Dermis blood vessel endothelial cell (primary cell): ENCODE data around the gene RPL7L1. TPM values are rescaled to one million over a fixed set of nuclear protein-coding genes. Genes with fewer than 3 reads are reported as not detected.
"Not testable (repeated sequence)": the region's sequence is repeated elsewhere in the genome, so short reads cannot be mapped to it uniquely, and the experiment has no call there.

Source experiments
- DNase-seq: peaks from one replicate; pipeline ENCODE4 v3.0.0; 2010
- total RNA-seq: library from RNA; depleted of rRNA; stranded (reverse); fragments of >200 nt; gene quantifications from 2 replicates; pipeline ENCODE4 v1.2.3, GENCODE V29; 2014

The RPL7L1 gene
- total RNA-seq, 1 donor from 2014 or later, result 174 TPM

- DNase-seq, result not testable (repeated sequence)
These were observed 14.8 kb downstream of the RPL7L1 start for GRCh38 chr6:42894041-42894828.

DNA sequence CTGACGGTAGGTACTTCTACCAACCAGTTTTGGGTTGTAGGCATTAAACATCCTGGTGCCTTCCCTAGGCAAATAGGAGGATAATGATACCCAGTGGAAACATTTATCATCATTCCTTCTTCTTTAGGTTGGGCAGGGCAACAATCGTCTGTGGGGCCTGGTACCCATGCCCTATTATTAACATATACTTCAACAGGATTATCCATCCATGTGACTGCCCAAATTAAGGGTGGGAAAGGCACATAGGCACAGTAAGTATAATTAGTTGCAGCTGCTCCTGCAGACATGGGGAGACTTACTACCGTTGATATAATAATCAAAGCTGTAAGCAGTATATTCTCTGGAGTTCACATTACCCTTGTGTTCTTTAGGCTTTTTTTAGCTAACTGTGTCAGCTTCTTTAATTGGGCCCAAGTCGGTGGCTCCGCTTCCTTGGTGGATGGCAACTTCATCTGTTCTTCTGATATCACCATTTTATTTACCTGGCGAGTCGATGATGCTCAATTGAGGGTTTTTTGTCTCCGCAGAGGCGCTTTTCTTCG is 16.8 kb downstream of the RPL7L1 start:
- DNase-seq, result no peak

DNA sequence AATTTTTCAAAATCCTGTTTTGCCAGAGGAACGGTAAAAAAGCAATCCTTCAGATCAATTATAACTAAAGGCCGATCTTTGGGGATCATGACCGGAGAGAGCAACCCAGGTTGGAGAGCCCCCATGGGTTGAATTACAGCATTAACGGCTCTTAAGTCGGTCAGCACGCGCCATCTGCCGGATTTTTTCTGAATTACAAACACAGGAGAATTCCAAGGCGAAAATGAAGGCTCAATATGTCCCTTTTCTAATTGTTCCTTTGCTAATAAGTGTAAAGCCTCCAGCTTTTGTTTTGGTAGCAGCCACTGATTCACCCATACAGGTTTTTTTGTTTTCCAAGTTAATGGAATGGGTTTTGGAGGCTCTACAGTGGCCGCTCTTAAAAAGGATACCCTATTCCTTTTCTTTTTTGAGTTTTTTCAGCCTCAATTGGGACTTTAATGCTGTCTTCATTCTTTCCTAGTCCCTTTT is 19.5 kb downstream of the RPL7L1 start:
- peak; percentile 83 for DNase-seq

GRCh38 chr6:42899871-42900270 is 20.5 kb downstream of the RPL7L1 start:
- peak; percentile 45 for DNase-seq

- DNase-seq, result peak; percentile 91
These were observed 22.1 kb downstream of the RPL7L1 start for GRCh38 chr6:42901538-42901957.

GRCh38 chr6:42902429-42903263 is 23.2 kb downstream of the RPL7L1 start:
- not testable (repeated sequence) for DNase-seq

GRCh38 chr6:42904467-42904866 is 25.1 kb downstream of the RPL7L1 start:
- DNase-seq, result no peak

DNA sequence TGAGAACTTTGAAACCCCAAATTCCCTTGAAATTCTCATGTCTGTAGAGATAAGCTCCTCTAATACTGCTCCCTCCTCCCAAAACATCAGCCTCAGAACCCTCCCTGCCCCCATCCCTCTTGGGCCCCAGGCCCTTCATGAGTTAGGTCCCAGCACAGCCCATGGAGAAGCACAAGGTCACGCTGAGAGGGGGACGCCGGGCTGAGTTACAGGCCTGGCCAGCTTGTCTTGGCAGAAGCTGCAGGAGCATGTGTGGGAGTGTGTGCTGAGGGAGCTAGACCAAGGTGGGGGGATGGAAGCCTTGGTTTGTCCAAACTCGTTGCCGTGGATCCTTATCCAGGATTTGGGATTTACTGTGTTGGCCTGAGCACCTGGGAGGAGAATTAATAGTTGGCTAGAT is 27.9 kb downstream of the RPL7L1 start:
- no peak for DNase-seq

GRCh38 chr6:42909835-42910234 is 30.4 kb downstream of the RPL7L1 start:
- DNase-seq, result no peak

DNA sequence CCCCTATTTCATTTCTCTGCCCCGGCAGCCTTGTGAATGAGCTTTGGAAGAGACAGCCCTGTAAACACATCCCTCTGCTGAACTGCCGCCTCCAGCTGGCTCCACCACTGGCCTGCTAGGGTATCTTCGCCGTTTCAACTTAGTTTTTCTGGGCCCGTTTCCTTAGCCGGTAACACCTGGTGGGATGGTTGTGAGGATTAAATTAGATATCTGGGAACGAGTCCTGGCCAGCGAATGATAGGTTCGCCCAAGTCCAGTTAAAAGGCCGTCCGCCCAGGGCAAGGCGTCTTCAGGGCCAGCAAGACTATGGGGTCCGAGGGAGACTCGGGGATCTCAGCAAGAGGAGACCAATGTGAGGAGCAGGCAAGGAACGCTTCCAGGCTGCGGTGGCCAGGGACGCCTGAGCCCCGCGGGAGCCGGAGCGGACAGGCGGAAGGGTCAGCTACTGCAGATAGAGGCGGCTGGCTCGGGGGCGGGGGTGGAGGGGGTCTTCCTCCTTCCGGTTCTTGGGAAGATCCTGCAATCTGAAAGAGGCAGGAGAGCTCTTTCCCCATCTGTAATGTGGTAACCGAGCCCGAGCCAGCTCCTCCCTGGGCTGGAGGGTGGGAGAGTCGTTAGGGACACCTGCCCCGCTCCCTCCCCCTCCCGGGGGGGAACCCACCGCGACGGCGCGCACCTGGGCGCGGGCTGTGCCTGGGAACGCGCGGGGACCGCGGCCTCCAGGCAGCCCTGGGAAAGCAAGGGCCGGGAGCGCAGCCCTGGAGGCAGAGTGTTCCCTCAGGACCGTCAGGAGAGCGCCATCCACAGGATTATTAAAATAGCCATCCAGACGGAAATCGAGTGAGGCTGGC is 32.0 kb downstream of the RPL7L1 start:
- no peak for DNase-seq

GRCh38 chr6:42914546-42914945 is 35.1 kb downstream of the RPL7L1 start:
- no peak for DNase-seq

GRCh38 chr6:42915732-42916131 is 36.3 kb downstream of the RPL7L1 start, which contains the start of gene PTCRA:
TSS of gene PTCRA (plus strand) at chr6:42916053. CDS start at chr6:42916070, 17 bp downstream.
- no peak for DNase-seq

DNA sequence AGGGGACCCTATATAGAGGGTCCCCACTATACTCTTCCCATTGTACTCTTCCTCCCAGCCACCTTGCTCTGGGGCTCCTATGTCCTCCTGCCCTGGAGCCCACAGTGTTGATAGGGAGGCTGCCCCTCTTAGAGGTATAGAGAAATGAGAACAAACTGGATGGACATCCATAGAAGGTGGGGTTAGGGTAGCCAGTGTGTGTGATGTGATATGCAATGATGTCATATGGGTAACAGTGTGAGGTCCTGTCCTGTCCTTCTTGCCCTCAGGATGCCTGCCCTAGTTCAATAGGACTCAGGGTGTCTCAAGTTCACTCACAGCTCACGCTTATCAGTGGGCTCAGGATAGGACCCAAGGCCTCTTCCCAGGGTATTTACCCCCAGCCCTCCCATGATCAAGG is 36.9 kb downstream of the RPL7L1 start:
- DNase-seq, result no peak

- DNase-seq, result no peak
These were observed 42.4 kb downstream of the RPL7L1 start for GRCh38 chr6:42921801-42922200.

GRCh38 chr6:42923666-42924065 is 44.2 kb downstream of the RPL7L1 start:
- peak; percentile 35 for DNase-seq

DNA sequence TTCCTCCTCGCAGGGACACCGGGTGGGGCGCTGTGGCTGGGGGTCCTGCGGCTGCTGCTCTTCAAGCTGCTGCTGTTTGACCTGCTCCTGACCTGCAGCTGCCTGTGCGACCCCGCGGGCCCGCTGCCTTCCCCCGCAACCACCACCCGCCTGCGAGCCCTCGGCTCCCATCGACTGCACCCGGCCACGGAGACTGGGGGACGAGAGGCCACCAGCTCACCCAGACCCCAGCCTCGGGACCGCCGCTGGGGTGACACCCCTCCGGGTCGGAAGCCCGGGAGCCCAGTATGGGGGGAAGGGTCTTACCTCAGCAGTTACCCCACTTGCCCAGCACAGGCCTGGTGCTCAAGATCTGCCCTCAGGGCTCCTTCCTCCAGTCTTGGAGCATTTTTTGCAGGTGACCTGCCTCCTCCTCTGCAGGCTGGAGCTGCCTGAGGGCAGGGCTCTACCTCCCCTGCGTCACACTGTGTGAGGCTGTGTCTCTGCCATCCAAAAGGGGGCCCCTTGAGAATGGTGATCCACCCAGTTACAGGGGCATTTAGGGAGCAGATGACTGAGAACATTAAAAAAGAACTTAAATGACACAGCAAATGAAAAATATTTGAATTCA is 45.9 kb downstream of the RPL7L1 start:
- no peak for DNase-seq

DNA sequence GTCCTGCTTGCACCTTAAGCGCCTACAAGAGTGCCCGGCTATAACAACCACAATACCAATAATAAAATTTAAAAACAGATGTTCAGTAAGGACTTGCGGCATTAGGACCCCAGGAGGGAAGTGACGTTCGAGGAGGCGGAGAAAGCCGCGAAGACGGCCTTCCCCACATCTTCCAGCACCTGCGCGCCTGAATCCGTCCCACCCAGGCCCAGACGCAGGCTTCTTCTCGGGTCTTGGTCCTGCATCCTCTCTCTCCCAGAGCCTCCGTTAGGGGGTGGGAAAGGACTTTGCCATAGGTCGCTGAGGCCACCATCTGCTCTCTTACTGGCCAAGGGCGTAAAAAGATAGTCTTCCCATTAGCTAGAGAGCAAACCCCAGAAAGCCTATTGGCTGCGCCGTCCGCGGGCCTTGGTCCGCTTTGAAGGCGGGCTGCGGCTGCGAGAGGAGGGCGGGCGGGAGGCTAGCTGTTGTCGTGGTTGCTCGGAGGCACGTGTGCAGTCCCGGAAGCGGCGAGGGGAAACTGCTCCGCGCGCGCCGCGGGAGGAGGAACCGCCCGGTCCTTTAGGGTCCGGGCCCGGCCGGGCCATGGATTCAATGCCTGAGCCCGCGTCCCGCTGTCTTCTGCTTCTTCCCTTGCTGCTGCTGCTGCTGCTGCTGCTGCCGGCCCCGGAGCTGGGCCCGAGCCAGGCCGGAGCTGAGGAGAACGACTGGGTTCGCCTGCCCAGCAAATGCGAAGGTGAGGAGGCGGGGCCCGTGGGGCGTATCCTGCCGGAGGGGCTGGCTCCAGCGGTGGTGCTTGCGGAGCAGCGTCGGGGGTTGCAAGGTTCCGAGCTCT is 49.8 kb downstream of the RPL7L1 start, which contains the start of gene CNPY3:
Gene CNPY3 (plus strand): TSS at position 495 of the 835 bp plus-strand sequence. CDS start 91 bp downstream, at position 586.
- peak; percentile 98 for DNase-seq

DNA sequence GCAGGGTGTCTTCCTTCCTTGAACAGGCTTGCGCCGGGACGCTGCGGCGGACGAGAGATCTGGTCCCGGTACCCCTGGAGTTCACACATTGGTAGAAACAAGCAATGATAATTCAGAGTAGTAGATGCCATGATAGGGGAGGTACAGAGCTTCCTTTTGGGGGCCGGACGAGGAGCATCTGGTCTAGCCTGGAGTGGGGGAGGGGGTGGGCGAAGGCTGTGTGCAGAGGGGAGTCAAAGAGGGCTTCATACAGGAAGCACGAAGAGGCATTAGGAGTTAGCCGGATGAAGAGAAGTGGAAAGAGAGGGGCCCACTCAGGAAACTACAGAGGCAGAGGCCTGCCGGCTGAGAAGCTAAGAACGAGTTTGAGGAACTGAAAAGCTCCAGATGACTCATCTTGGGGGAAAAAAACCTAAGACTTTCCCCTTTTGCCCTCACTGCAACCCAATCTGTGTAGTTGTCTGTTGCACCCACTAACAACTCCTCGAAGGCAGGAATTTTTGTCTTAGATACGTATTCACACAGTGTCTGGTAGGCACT is 50.5 kb downstream of the RPL7L1 start:
- peak; percentile 51 for DNase-seq

DNA sequence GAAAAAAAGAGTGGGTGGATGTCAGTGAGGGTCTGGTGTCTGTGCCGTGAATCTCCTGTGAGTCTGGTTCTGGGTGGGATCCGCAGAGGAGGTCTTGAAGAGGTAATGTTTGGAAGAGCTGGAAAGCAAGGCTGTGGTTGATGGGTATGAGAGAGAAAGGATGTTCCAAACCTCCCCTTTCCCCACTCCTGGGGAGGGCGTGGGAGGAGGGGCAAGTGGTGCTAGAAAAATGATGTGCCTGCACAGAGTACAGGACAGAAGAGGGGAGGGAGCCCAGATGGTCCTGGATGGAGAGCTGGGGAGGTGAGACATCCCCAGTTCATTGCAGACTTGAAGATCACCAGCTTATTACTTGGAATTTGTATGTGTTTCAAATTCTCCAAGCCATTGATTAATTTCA is 53.0 kb downstream of the RPL7L1 start:
- no peak for DNase-seq

- no peak for DNase-seq
These were observed 53.8 kb downstream of the RPL7L1 start for GRCh38 chr6:42933205-42933604.
